Stimulated activated CD8-positive, alpha-beta memory T cell treated with anti-CD3 and anti-CD28 coated beads, Interleukin-15, amount 100 ng/mL, for 1 hour (primary cell): ENCODE data around the gene RFTN1.

Experiments
- DNase-seq: peaks from one replicate; pipeline ENCODE4 v3.0.0-alpha.2; 2020; ENCODE audit warnings: low read depth

The RFTN1 gene

DNA sequence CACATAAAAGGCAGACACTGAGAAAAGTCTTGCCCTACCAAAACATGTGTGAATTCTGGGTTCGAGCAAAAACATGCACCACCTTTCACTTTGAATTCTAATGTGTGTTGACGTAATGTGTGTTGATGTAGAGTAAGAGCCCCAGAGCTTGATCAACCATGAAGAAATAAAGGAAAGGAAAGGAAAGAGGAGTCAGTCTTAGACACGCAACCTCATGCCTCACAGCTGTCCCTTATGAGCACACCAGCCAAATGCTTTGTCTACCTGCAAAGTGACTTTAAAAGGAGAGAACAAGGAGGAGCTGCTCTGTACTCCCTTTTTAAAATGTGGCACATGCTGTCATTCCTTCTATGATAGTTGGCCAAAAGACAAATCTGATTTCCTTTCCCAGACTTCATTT lies 80.8 kb downstream of the RFTN1 start:
- no peak for DNase-seq

DNA sequence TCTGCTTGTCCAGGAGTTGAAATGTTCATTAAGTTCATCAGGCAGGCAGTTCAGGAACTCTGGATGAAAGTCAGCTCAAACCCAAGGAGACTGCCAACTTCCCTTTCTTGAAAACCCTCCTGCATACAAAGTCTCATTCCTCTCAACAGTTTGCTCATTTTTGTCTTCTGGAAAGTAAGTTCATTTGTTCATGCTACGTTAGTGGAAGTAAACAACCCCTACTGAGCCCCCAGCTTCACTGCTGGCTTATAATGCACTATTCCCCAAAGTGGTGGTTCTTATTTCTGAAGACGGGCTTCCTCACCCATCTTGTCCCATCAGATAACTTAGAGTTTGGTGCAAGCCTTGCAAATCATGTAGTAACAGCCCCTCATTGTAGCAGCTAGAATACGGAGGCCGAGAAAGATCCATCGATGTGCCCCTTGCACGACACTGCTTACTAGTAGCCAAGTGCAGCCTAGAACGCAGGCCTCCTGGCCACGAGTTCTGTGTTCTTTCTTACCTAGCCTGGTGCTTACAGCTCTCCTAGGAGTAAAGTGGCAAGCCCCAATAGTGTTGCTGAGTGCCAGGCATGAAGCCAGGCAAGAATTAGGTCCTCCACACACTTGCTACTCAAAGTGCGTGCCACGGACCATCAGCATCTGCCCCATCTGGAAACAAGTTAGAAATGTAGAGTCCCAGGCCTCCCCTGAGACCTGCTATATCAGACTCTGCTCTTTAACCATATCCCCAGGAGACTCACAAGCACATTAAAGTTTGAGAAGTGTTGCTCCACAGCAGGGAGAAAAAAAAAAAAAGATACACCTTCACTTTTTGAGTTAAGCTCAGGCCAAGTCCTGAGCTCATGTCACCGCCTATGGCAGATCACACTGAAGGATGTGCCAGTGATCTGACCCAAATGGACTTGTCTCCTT lies 82.5 kb downstream of the RFTN1 start:
- DNase-seq: no peak

DNA sequence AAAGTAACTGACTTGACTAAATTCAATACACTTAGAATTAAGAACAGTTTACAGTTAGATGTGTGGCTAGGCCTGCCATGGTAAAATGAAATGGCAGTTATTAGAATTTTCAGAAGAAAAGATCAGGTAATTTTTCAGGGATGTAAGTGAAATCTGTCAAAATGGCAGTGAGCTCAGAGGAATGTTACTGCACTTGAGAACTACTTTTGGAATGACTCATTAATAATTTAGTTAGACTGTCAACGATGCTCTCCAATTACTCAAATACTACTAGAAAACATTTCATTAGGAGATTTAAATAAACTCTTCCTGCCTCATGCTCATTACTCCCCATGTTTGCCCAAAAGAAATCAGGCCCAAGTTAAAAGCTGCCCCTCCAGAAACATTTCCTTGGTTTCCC lies 84.4 kb downstream of the RFTN1 start:
- DNase-seq: no peak

DNA sequence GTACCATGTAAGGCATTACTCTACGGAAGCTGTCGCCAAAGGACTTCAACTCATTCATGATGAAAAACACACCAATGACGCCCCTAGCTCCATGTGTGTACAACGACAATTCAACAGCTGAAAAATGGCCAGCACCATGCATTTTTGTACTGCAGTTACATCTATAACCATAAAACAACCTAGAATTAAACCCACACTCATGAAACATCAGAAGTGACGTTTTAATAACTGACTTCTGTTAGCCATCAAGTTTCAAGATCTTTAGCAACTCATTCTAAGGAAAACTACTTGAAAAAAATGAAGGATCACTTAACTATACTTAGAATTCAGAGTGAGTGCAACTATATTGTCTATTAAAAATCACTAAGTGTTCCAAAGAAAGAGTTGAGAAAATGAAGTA lies 84.9 kb downstream of the RFTN1 start:
- DNase-seq: no peak

DNA sequence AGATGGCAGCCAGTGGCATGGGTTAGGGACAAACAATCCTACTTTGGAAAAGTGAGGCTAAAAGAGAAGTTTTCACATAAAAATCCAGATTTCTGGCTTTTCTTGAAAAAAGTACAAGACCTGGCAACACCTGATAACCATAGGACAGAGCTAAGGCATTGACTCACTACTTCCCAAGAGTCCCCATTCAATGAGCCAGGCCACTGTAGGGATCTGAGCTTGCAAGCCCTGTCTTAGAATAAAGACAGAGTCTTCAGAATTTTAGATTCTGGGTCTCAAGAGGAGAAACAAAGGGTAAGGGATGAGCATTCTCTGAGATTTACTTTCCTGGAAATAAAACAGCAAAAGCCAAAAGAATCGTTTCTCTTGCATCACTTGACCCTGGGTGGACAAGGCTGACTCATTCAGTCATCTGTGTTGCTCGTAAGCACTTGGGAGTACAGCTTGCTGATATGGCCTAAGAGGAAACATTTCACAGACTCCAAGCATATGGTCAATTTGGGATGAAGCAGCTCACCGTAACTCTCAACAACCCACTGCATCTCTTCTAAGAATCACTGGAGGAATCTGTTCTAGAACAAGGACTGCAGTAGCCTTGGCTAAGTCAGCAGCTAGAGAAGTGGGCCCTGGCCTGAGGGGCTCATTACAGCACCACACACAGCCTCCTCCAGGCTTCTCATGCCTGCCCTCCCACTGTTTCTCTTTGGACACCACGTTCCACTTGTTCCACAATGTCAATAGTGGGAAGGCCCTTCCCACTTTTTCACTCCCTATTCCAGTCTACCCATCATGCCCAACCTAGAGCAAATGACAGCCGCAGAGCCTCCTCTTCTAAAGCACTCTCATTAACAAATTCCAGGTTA lies 86.2 kb downstream of the RFTN1 start:
- DNase-seq: no peak

DNA sequence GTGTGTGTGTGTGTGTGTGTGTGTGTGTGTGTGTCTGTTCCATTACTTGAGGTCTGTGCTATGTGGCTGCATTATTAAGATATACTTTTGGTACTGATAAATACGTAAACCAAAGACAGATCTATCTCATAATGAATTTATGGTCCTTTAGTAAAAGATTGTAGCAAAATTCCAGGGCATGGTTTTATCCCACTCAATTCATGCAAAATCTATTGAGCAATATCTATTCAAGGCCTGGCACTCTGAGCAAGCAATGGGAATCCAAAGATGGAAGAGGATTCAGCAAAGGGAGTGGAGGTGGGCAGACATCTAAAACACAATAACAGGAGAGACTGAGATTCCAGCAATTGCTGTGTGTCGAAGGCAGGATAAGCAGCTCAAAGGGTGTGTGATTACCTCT lies 86.8 kb downstream of the RFTN1 start:
- no peak for DNase-seq

DNA sequence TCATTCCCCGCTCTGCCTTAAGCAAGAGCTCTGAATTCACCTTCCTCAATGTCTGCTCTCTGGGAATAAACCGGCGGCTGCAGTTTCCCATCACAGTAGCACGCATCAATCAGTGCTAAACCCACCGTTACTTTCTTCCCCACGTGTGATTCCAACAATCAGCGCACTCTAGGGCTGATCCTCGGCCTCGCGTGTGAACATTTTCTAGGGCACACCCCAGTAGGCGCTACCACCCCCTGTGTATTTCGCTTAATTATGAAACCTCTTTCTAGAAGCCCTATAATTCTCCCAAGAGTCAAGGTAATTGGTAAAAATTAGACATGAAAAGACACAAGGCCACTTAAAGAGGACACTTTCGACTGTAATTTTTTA lies 87.5 kb downstream of the RFTN1 start:
- DNase-seq: no peak

DNA sequence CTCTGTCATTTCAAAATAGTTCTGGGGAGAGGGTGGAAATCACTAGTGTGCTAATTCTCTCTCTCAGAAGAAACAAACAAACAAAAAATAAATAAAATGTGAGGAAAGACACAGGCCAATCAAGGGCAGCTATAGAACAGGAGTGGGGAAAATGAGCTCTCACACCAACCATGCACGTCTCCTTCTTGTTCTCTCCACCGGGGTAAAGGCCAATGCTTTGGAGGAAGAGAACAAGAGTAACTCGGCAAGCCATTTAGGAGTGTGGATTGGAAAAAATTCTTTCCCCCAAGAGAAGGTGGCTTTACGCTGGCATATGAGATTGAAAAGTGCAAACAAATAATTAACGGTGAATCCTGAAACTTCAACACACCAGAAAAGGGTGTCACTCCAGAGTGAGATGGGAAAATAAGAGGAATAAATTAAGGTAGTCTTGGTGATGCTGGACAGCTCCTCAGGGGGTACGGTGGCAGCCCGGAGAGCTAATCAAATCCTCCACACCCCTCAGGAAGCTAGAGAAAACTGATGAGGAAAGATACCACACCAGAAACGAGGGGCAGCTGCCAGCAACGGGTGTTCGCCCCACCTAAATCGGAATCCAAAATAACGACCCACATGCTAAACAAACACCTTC lies 88.0 kb downstream of the RFTN1 start:
- DNase-seq: no peak

DNA sequence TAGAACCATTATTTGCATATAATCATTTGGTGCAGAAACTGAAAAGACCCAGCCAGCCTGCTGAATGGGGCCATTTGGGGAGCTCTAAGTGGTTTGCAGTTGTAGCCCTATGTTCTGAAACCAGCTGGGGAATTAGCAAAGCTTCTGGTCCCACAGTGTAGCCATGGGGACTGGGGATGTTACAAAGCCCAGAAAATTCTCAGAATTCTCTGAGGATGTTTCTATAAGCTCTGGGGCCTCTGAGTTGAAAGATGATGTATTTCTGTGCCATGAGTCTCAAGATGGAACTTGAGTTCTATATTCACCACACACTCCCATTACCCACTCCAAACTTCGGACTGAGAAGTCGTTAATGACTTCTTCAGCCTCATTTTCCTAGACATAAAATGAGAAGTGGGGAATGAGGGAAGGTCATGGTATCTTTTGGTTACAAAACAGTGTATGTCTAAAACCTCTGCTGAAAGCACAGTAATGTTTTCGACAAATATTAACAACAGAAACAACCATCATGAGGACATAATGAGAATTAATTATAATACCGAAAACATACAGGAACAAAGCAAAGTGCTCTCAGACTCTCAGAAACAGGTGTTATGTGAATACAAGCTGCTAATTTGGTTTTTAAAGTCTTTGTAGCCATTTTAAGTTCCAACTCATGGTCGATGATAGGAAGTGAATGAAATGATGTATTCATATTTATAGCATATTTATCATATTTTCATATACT lies 89.4 kb downstream of the RFTN1 start:
- no peak for DNase-seq

DNA sequence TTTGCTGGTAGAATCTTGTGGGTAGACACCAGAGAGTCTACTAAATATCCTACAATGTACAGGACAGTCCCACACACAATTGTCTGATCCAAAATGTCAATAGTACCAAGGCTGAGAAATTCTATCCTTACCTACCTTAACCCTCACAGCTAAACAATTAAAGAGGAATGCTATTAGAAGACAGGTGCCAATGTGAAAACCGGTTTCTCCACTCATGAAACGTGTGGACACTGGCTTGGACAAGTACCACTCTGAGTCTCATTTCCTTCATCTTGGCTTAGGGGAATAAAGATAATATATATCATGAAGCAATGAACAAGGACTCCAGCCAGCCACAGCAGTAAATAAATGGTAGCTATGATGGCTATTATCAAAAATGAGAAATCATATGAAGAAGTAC lies 90.2 kb downstream of the RFTN1 start:
- no peak for DNase-seq

DNA sequence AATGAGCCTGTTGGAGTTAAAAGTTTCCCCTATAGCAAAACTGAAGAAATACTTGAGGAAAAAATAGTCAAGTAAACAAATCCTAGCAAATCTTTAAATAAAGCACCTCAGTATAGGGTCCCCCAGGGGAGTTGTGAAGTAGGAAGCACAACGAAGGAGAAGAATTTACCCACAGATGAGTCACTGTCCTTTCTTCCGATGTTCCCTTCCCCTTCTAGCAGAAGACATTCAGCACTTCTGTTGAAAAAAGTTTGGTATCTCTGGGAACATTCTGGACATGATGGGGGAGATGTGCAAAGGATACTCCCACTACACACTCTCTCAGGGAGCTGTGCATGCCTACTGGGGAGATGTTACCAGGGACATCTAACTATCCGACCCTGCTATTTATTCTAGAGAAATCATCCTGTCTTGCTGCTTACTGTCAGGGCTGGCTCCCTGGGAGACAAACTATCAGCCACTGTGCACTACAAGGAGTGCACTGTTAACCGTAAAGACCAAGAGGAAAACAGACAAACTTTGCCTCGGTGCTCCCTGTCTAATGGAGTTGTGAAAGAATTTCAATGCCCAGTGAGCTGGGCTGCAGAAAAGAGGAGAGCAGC lies 93.8 kb downstream of the RFTN1 start:
- DNase-seq: no peak

DNA sequence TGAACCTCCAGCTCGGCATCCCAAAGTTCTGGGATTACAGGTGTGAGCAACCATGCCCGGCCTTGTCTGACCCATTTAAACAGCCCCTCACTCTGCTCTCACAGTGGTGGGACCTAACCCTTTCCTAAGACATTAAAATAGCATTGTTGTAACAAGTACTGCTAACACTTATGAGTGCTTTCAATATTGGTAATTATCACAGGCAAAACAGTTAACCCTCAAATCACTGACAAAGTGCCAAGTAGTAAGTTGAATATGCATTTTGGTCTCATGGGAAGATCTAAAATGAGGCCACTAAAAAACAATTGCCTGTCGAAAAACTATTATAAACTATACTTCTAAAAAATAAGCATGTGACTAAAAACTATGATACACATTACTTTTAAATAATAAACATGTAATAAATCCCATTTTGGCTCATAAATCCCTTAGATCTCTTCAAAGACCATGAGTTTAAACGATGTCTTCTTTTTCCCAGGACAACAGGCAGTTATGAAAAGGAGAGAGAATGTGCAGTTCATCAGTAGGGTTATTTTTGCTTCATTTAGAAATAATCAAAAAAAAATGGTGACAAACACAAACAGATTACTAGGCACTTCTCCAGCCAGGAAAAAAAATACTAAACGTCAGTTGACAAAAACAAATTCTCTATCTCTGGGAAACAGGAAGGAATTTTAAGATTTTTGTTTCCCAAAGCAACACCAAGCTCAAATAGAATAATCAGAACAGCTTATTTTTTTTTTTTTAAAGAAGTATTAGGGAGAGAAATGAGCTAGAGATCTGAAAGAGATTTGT lies 95.4 kb downstream of the RFTN1 start:
- no peak for DNase-seq

DNA sequence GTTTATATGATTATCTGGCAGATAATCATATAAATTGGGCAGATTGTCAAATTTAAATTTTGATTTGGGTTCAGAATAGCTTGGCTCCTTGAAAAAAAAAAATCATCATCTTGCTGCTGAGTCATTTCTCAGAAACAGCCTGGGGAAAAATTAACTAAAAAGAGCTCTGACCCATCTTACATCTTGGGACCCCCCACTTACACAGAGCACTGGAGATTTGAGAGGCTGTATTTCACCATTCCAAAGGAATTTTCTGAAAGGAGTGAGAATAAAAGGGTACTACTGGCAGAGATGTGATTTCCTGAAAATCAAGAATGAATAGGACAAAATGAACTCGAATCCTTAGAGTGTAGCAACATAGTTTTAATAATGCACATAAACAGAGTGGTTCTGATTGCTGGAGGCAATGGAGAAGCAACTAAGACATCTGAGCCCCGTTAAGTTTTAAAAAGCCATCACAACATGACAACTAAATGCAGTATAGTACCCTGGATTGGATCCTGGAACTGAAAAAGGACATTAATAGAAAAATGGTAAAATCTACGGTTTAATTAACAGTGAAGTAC lies 97.5 kb downstream of the RFTN1 start:
- DNase-seq: no peak

DNA sequence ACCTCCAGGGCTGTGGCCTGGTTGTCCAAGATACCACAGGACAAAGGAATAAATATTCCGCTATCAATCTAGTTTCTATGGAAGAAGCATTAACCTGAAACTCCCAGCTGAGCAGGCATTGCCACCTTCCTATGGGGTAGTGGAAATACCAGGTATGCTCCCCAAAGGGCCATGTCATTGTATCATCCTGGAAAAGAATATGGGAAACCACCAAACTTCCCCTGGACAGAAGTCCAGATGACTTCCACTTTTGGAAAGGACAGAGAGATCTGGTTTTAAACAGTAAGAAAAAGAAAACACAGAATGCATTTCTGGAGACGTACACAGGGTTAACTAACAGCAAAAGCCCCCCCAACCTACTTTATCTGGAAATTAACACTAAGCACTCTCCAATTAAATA lies 100.2 kb downstream of the RFTN1 start:
- DNase-seq: no peak

DNA sequence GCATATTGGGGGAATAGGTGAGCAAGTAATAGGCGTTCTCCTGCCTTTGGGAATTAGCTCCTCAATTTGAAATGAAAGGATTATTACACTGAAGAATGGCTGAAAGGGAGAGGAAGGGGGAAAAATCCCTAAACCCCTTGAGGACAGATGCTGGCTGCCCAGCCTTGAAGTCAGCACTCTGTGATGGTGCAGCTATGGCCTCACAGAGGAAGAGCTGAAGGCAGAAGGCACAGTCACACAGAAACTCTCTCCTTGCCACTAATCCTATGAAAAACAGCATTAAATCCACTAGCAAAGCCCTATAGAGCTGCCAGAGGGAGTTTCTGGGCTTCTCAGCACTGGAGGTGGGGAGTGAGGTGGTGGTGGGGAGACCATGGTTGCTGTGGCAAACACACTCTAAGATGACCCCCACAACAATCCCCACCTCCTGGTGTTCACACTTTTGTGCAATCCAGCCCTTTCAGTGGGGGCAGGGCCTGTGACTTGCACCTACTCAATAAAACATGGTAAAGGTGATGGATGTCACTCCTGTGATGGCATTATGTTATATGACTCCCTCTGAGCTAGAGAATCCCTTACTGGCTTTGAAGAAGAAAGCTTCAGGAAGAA lies 101.2 kb downstream of the RFTN1 start:
- DNase-seq: no peak

DNA sequence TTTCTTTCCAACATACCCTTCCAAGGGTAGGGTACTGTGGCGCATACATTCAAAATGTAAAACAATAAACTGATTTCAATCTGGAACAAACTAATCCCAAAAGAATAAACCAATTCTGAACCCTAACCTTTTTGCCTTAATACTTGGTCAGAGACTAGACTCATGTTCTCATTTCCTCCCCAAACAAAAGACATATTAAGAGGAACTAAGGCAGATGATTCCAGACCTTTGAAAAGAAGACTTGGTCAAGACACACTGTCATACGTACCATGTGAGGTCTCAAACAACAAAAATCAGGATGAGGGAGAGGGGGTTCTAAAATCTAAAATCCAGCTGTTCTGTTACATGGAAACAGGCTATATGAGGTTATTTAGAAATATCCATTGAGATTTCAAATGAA lies 102.1 kb downstream of the RFTN1 start:
- no peak for DNase-seq

DNA sequence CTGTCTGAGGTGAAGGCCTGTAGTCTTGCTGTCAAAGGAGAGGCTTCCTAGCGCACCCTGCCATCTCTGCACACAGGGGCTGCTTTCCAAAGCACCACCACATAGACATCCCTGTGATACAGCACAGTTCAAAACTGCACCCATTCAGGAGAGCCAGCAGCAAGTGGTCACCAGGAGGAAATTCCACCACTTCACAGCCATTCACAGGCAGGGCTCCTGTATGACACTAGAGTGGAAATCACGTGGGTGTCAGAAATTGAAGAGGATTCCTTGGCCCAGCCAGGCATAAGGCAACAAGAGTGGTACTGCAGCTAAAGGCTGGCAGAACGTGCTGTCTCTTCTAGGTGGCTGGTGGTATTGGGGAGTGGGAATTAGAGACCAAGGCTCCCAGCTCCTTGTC lies 102.8 kb downstream of the RFTN1 start:
- DNase-seq: no peak

DNA sequence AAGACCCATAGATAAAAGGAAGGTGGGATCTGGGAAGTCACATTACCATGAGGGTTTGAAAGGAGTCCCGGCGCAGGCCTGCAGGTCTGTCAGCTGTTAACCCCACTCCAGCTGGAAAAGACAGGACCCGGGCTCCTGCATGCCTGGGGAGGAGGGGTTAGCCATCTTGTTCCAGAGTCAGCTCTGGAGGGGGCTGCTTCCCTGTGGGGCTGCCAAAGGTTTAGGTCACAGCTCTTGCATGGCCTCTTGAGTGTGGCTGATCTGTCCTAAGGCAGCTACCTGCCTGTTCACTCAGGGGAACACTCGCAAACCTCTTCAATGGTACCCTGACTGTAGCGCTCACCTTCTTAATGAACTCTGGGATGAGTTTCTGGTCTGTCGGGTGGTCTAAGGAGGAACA lies 104.5 kb downstream of the RFTN1 start:
- DNase-seq: no peak

DNA sequence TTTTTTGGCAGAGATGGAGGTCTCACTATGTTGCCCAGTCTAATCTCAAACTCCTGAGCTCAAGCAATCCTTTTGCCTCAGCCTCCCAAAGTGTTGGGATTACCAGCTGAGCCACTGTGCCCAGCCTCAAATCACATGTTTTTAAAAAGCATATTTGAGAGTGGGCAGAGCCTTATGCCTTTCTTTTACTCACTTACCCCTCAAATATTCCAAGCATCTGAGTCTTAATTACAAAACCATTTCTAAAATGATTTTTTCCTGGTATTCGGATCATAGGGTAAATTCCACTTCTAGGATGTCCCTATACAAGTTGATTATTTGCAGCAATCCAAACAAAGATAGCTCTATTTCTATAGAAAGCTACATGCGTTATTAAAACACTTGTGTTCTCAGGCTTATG lies 106.1 kb downstream of the RFTN1 start:
- no peak for DNase-seq

DNA sequence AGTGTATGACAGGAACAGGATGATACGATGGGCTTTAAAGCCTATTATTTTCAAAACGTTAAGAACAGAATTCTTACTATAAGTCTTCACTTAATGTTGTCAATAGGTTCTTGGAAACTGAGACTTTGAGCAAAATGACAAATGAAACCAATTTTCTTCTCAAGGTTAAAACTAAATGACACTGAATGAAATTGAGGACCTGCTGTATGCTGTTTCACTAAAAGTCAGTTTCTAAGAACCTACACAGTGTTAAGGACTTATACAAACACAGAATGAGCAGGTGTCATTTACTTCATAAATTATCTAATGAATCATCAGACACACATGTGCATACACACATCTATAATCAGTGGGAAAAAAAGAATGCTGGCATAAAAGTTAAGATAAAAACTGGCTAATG lies 106.9 kb downstream of the RFTN1 start:
- DNase-seq: no peak
